HL-60/S4 treated with phorbol 12-myristate 13-acetate at 8.2 ng/mL for 4 days and 3 days (cell line): ENCODE data around the gene LAMC1.
"Not testable (repeated sequence)": the region's sequence is repeated elsewhere in the genome, so short reads cannot be mapped to it uniquely, and the experiment has no call there.

Experiments
- in situ Hi-C: fragments of 300-500 bp; cut with MboI; formaldehyde crosslinking; loops from 2 replicates; pipeline ENCODE4 v1.15.0; 2022; ENCODE audit warnings: low sequenced_read_pairs

The LAMC1 gene

GRCh38 chr1:183040547-183040971, 17.3 kb downstream of the LAMC1 start:
- in situ Hi-C loops, result no loop called here

GRCh38 chr1:183043254-183043653, 20.0 kb downstream of the LAMC1 start:
- in situ Hi-C loops, result no loop called here

DNA sequence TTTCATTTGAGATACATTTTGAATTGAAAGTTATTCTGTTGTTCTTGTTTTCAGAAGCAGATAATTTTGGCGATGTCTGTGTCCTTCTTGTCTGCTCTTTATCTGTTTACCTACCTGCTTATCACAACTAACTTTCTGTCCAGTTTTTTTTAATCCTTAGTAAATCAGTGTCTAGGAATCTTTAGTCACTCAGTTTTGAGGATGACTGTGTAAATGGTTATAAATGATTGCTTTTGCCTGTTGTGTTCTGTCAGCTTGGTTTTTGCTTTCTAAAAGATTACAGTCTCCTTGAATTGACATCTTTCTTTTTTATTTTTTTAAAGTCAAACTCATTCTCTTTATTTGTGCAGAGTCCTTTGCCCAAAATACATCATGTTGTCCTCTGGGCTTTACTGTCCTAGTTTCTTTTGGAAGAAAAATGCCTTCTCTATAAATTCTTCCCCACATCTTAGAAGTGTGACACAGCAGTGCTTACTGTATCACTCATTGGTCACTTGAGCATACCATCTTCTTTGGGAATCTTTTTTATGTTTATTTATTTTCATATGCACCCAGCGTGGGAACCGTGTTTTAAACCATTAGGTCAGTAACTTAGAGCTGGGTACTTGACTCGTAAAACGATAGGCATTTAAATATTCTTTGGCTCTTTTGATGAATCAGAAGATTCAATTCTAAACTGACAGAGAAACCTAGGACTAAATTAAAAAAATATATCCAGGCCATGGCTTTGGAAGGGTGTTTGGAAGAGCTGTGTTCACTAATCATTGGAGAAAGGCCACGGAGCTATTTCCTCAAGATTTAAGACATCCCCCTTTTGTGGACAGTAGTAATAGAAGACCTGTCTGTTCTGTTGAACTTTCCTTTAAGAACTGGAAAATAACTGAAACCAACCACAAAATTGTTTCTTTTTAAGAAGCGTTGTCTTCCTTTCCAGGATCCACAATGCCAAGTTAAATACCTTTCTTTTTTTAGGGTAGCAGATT, 20.9 kb downstream of the LAMC1 start:
- in situ Hi-C loops, result no loop called here

DNA sequence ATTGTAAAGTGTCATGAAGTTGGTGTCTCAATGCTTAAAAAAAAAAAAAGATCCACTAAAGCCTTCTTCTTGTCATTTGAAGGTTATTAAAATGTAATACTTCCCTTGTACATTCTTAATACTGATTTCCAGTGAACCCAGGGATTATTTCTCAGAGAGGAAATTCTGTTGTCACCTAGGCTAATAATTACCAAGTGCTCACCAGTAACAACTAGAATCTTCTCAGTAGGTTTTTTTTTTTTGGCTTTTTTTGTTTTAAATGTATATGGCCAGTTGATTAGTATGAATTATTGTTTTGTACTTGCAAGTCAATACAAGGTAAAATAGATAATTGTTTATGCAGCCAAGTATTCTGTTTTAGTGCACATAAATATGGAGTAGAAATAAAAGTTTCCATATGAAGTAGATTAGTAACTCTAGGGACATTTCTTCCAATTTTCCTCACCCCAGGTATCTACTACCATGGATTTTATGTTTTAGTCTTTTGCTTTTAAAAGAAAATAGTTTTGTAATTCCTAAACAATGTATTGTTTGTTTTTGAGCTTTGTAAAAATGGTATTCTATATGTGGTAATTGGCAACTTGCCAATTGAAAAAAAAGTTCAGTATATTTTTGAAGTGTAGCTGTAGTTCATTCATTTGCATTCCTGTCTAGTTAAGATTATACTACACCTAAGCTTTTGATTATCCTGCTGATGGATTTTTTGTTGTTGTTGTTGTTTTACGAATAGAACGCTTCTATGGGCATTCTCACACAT, 21.9 kb downstream of the LAMC1 start:
- in situ Hi-C loops, result no loop called here

DNA sequence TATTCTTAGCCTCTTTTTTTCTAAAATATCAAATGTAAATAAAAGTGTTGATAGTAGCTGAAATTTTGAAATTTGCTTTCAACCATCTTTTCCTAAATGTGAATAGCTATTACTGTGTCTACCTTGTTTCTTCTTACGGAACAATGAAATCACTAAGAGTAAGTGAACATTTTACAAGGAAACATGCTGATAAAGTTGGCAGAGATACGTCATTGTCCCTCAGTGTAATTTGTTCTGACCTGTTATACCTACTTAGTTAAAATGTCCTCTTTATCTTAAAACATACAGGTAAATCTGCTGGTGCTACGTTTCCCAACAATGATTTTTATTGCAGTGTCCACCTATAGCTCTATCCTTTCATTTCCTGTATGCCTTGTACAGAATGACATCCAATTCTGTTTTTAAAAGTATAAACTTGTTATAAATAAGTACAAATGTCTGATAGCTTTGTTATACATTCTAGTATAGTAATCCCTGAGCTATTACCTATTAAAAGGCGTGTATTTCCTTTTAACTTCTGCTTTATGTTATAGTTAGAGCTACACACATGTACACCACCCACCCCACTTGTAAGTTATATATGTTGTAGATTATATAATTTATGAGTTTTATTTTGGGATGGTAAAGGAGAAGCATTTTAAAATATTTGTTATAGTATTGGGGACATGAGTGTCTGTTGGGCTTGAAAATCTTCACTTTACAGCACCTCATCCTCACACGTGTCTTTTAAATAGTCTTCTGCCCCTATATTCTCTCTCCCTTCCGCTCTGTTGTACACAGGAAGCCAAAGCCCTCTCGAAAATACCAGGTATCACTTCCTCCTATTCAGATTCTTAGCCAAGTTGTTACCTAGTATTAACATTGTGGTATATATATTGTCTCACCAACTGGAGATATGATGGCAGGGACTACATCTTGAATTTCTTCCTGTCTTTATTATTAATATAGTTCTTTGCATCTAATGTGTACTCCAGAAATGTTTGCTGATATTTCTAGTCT, 25.2 kb downstream of the LAMC1 start:
- in situ Hi-C loops, result no loop called here

GRCh38 chr1:183051546-183051945, 28.3 kb downstream of the LAMC1 start:
- in situ Hi-C loops, result no loop called here

DNA sequence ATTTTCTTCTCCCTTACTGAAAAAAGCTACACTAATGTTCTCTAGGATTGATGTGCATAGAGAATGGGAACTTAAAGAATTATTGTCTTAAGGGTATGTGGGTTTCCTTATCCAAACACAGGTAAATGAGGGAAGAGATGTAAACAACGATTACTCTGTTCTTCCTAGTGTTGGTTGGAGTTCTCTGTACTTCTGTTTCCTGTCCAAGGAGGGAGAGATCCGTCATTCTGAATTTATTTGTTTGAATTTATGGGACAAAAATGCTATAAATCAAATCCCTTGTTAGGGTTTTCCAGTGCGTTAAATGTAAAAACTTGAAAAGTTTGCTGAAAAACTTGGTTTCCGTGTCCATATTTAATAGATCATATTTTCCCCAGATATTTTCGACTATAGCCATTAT, 29.6 kb downstream of the LAMC1 start:
- in situ Hi-C loops, result no loop called here

DNA sequence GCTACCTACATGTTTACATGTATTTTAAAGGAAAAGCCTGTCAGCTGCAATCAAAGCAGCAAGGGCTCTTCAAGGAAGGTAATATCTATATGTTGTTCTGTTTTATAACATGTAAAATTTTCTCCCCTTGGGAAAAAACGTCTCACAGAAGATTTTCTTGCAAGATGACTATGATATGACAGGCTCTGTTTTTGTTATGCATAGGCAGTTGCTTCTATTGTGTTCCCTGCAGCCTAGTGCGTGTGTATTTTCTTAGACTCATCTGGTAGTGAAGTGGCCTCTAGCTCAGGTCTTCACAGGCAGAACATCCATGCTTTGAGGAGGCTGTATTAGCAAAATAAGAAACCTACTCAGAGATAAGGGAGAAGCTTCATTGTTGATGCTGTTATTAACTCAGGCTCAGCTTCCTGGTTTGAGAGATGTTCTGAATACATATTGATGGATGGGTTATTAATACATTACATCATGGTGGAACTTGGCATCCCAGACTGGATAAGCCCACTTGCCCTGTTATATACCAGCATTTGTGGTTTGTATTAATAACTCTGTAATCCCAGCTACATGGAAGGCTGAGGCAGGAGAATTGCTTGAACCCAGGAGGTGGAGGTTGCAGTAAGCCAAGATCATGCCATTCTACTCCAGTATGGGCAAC, 35.8 kb downstream of the LAMC1 start:
- in situ Hi-C loops, result no loop called here

DNA sequence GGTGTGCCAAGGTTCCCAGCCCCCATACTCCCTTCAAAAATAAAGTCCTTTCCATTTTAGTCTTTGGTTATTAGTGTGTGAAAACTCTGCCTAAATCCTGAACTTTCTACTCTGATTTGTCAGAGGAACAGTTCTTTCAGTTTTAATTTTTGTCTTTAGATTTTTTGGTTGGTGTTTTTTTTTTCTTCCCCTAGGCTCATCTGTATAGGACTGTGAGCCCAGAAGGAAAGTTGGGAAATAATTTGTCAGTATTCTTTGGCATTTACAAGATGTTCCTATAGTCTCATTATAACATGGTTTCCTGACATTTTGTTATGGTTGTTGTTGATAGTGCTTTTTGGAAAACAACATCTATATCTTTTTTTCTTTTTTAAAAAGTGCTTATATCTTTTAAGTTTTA, 38.0 kb downstream of the LAMC1 start:
- in situ Hi-C loops, result no loop called here

DNA sequence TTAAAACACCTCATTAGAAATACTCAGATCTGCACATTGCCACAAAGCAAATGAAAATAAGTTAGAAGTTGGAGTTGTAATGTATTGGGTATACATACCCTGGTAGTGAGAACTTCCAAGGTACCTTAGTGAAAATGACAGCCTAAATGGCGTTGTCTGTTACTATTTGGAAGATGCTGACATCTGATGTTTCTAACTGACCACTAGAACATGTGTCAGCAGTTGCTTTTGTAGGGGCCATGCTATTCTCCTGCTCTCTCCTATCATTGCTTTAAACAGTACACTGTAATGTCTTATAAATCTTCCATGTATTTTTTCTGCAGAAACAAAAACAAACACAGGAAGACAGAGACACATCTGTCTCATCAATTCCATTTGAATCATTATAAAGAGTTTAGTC, 40.1 kb downstream of the LAMC1 start:
- in situ Hi-C loops, result no loop called here

DNA sequence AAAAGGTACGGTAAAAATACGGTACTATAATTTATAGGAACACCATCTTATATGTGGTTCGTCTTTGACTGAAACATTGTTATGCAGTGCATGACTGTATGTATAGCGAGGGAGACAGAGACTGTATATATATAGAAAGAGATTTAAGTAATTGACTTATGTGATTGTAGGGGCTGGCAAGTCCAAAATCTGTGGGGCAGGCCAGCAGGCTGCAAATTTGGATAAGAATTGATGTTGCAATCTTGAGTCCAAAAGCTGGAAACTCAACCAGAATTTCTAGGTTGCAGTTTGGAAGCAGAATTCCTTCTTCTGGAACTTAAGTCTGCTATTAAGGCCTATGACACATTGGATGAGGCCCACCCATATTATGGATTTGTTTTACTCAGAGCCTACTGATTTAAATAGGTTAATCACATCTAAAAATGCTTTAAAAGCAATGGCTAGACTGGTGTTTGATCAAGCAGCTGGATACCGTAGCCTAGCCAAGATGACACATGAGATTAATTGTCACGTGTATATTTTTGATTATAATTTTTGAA, 42.0 kb downstream of the LAMC1 start:
- in situ Hi-C loops, result no loop called here

DNA sequence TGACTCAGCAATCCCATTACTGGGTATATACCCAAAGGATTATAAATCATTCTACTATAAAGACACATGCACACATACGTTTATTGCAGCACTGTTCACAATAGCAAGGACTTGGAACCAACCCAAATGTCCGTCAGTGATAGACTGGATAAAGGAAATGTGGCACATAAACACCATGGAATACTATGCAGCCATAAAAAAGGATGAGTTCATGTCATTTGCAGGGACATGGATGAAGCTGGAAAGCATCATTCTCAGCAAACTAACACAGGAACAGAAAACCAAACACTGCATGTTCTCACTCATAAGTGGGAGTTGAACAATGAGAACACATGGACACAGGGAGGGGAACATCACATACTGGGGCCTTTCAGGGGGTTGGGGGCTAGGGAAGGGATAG, 43.2 kb downstream of the LAMC1 start:
- in situ Hi-C loops, result not testable (repeated sequence)

- in situ Hi-C loops, result no loop called here
Observed at GRCh38 chr1:183069562-183070216, 46.5 kb downstream of the LAMC1 start.

DNA sequence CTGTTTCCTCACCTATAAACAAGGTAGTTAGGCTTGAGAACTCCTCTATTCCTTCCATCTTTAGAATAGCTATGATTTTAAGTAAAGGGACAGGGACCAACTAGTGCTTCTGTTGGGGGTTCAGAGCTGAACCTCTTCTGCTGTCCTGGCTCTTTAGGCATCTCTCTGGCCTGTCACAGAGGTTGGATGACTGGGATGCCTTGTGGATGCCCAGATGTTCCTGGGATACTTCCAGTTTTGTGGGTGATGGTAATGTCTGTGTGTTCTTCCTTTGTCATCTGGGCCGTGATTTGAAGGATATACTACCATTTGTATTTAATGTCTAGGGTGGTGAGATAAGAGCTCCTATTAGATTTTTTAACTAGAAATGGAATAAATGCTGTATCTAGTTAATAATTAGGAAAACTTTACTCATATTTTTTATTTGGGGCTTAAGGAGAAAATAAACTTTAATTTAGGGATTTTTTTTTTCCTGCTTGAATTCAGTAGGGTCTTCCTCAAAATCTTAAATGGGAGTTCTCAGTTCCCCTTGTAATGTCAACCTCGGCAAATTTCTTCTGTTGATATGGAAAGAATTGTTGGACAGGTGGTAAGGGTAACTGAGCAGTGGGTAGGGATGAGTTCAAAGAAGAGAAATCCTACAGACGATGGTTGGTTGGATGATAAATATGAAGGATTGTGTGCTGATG, 47.2 kb downstream of the LAMC1 start:
- in situ Hi-C loops, result no loop called here

GRCh38 chr1:183070923-183071618, 47.9 kb downstream of the LAMC1 start:
- in situ Hi-C loops, result no loop called here

- in situ Hi-C loops, result not testable (repeated sequence)
Observed at GRCh38 chr1:183072595-183072994, 49.4 kb downstream of the LAMC1 start.

- in situ Hi-C loops, result no loop called here
Observed at GRCh38 chr1:183073320-183073719, 50.1 kb downstream of the LAMC1 start.

DNA sequence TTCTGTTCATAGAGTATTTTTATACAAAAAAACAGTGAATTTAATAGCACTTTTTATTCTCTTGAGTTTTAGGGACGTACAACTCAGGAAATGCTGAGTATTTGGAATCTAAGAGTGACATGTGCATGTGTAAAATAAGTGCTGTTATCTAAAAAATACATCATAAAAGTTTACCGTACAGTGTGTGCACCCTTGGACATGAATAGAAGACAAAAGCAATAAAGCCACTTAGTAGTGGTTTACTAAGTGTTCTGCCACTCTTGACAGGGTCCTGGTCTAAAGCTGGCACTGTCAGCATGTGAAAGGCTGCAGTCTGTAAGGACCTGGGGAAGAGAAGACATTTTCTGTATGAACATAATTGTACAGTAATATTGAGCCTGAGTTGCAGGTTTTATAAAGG, 51.0 kb downstream of the LAMC1 start:
- in situ Hi-C loops, result no loop called here
